EL (cell line): ENCODE data around the gene FOLR2.

Experiments
- DNase-seq: peaks from one replicate; pipeline ENCODE4 v3.0.0-alpha.2; 2016

The FOLR2 gene

GRCh38 chr11:72208281-72208680 lies 8.3 kb upstream of the FOLR2 start:
- no peak for DNase-seq

- DNase-seq, result no peak
These were observed 7.5 kb upstream of the FOLR2 start for GRCh38 chr11:72209101-72209500.

GRCh38 chr11:72217841-72218240 lies 1.2 kb downstream of the FOLR2 start:
- DNase-seq, result no peak

- no peak for DNase-seq
These were observed 1.7 kb downstream of the FOLR2 start for GRCh38 chr11:72218251-72218745.

- no peak for DNase-seq
These were observed 4.2 kb downstream of the FOLR2 start for GRCh38 chr11:72220696-72221363.

GRCh38 chr11:72221386-72222075 lies 4.9 kb downstream of the FOLR2 start:
- no peak for DNase-seq

GRCh38 chr11:72222106-72222891 lies 5.7 kb downstream of the FOLR2 start:
- DNase-seq, result no peak

- DNase-seq, result peak; percentile 95
These were observed 6.5 kb downstream of the FOLR2 start for GRCh38 chr11:72222907-72223614.

- peak; percentile 77 for DNase-seq
These were observed 7.3 kb downstream of the FOLR2 start for GRCh38 chr11:72223615-72224563.

- DNase-seq, result peak; percentile 43
These were observed 8.2 kb downstream of the FOLR2 start, which contains the start of gene INPPL1 for GRCh38 chr11:72224564-72225410. TSS of gene INPPL1 (plus strand) at chr11:72224767. CDS start at chr11:72224985, 218 bp downstream.

GRCh38 chr11:72225411-72225951 lies 8.9 kb downstream of the FOLR2 start:
- no peak for DNase-seq

- no peak for DNase-seq
These were observed 10.1 kb downstream of the FOLR2 start for GRCh38 chr11:72226701-72227100.

- DNase-seq, result no peak
These were observed 11.0 kb downstream of the FOLR2 start for GRCh38 chr11:72227316-72228228.

- no peak for DNase-seq
These were observed 11.7 kb downstream of the FOLR2 start for GRCh38 chr11:72228229-72228843.

- DNase-seq, result no peak
These were observed 12.2 kb downstream of the FOLR2 start for GRCh38 chr11:72228844-72229231.

- no peak for DNase-seq
These were observed 12.8 kb downstream of the FOLR2 start for GRCh38 chr11:72229336-72229924.

GRCh38 chr11:72229925-72230763 lies 13.6 kb downstream of the FOLR2 start:
- no peak for DNase-seq
